Fibroblast of gingiva (primary cell): Measurements from ENCODE around the gene DSP.

Experiments used
- DNase-seq: peaks from one replicate; pipeline ENCODE4 v3.0.0-alpha.2; 2011; ENCODE audit warnings: low read depth

Gene DSP

GRCh38 chr6:7591770-7592169, 50.3 kb downstream of the DSP start:
- no peak for DNase-seq

GRCh38 chr6:7593229-7593628, 51.8 kb downstream of the DSP start:
- DNase-seq: no peak

- DNase-seq: no peak
Measured at GRCh38 chr6:7594579-7595125, 53.2 kb downstream of the DSP start.

- no peak for DNase-seq
Measured at GRCh38 chr6:7604003-7604402, 62.5 kb downstream of the DSP start.

GRCh38 chr6:7604506-7604905, 63.0 kb downstream of the DSP start:
- DNase-seq: no peak

- DNase-seq: peak; percentile 47
Measured at GRCh38 chr6:7615611-7616383, 74.3 kb downstream of the DSP start.

- peak; percentile 98 for DNase-seq
Measured at GRCh38 chr6:7617801-7618764, 76.6 kb downstream of the DSP start.

- peak; percentile 29 for DNase-seq
Measured at GRCh38 chr6:7621761-7622160, 80.3 kb downstream of the DSP start.

- no peak for DNase-seq
Measured at GRCh38 chr6:7624796-7625710, 83.6 kb downstream of the DSP start.

GRCh38 chr6:7628479-7628878, 87.0 kb downstream of the DSP start:
- no peak for DNase-seq

GRCh38 chr6:7628909-7629308, 87.4 kb downstream of the DSP start:
- peak; percentile 39 for DNase-seq

- DNase-seq: no peak
Measured at GRCh38 chr6:7629321-7629720, 87.8 kb downstream of the DSP start.

- no peak for DNase-seq
Measured at GRCh38 chr6:7630792-7631191, 89.3 kb downstream of the DSP start.

GRCh38 chr6:7631466-7631865, 90.0 kb downstream of the DSP start:
- peak; percentile 44 for DNase-seq

GRCh38 chr6:7632501-7633290, 91.2 kb downstream of the DSP start:
- DNase-seq: no peak

- no peak for DNase-seq
Measured at GRCh38 chr6:7633361-7633760, 91.9 kb downstream of the DSP start.

- DNase-seq: no peak
Measured at GRCh38 chr6:7636151-7636550, 94.7 kb downstream of the DSP start.
